ENCODE results near the gene AK3. TPM values are rescaled to one million over a fixed set of nuclear protein-coding genes. Genes with fewer than 3 reads are reported as not detected.

AK3 gene
- 10.0 TPM for total RNA-seq (2013)
- 10 to 100 TPM in 2 of 3 donors, 1 to 10 TPM in 1; 3.7 to 14.5 (median 13.8) TPM for polyA plus RNA-seq
- 3.7 and 6.9 TPM in 2 replicates for polyA minus RNA-seq
- total RNA-seq: 2.3 to 16.9 (median 8.9) reads per million in 11 experiments

GRCh38 chr9:4740638-4741364, at the start of gene AK3:
TSS of gene AK3 (minus strand) at chr9:4741202. CDS start at chr9:4741087, 115 bp downstream.
- H2AFZ ChIP-seq (ENCODE audit: insufficient read depth, low read depth, low read length, poor library complexity, severe bottlenecking): peak within 1 kb of the TSS; percentile 99

More at GRCh38 chr9:4740638-4741364, at the start of gene AK3:
- TF ChIP-seq CTCF (IDR thresholded peaks at IDR 0.05): no peak
- H4K20me1 ChIP-seq (ENCODE audit: insufficient read depth, low read length): no peaks in the 10 kb centered on the region
- peaks cover 27% of the 10 kb centered on the region for H3K4me1 Mint-ChIP-seq
- peaks cover 2 to 3% (median 2%) of the 10 kb centered on the region in 3 donors for H3K27me3 Mint-ChIP-seq (ENCODE audit: low read depth in 3 of 3)
- no peaks in the 10 kb centered on the region for H3K36me3 Mint-ChIP-seq
- H3K9me3 ChIP-seq (replicated peaks in 1 of 2; ENCODE audit: control insufficient read depth in 1 of 2, insufficient read depth in 1 of 2, low read length in 2 of 2): no peaks in the 10 kb centered on the region
- peak within 1 kb of the TSS; percentile 63 to 91 (median 72) for H3K27ac Mint-ChIP-seq
- peak; percentile 51 to 65 (median 57) for DNase-seq
- H3K27me3 ChIP-seq (ENCODE audit: control insufficient read depth in 2 of 2, insufficient read depth in 2 of 2, low read length in 2 of 2): no peaks in the 10 kb centered on the region
- peak within 1 kb of the TSS; percentile 99 for H3K4me2 ChIP-seq (replicated peaks; ENCODE audit: extremely low read depth, low read length, poor library complexity, severe bottlenecking)
- intact Hi-C loops (cut with micrococcal nuclease): loop anchor here (5.0 to 10.0 kb wide), 3 partner anchors 54 to 252 kb away; partner anchors contain the start of genes CDC37L1 (in 1 of the 2) and RCL1 (in 1 of the 2)
- under 1% methylated on average over 73 of the region's 84 CpGs for WGBS (ENCODE audit: insufficient coverage)
- peaks cover 16 to 27% of the 10 kb centered on the region in 2 donors for H3K4me1 ChIP-seq (ENCODE audit: control insufficient read depth in 1 of 2, insufficient read depth in 2 of 2, low read length in 2 of 2)
- peaks cover 0 to 3% (median 0%) of the 10 kb centered on the region in 7 donors for H3K9me3 Mint-ChIP-seq
- H3K4me3 ChIP-seq (replicated peaks in 1 of 3; ENCODE audit: low read depth in 2 of 3, low read length in 3 of 3): peak within 1 kb of the TSS; percentile 59 to 98 (median 89)
- peak within 1 kb of the TSS; percentile 99 for H3K4me3 Mint-ChIP-seq
- H3K79me2 ChIP-seq (ENCODE audit: insufficient read depth, low read length): peaks cover 30% of the 10 kb centered on the region
- H3K27ac ChIP-seq (ENCODE audit: low read depth in 1 of 2, low read length in 2 of 2): peak within 1 kb of the TSS in 1 of 2 donors; percentile 45
- H3K9ac ChIP-seq (ENCODE audit: insufficient read depth, low read length, poor library complexity, severe bottlenecking): peak within 1 kb of the TSS; percentile 74
- no peaks in the 10 kb centered on the region for H3K36me3 ChIP-seq (replicated peaks in 1 of 2; ENCODE audit: control insufficient read depth in 1 of 2, insufficient read depth in 2 of 2, low read length in 2 of 2)
